Measurements from ENCODE around the gene SLC2A4RG.

DNA sequence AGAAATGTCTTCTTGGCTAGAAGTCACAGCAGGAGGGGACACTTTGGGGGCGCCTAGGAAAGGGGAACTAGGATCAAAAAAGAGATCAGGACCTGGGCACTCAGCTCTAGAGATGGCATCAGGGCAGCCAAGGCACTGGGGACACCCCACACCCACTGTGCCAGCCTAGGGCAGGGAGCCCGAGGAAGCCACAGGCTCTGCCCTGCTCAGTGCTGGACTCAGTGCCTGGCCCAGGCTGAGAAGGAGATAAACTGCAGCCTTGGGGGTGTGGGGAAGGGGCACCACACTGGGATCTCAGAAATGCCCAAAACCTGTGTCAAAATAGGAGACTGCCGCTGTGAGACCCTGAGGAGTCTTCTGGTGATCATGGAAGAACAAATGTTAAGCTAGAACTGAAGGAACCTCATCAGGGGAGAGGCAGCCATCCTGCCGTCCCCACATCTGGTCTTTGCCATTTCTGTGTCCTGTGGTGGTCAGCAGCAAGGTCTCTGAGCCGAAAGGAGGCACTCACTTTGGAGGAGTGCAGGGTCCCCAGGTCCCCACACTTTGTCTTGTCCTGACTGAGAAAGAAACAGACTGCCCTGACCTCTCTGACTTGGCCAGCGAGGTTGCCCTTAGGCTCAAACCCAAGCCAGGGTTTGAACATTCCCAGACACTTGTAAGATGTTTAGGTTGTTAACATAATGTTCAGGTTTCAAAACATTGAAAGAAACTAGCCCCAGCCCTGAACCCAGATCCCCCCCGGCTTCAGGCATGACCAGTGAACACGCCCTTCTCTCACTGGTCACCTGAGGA lies 34.1 kb upstream of the SLC2A4RG start:
- TF ChIP-seq EP300 (IDR thresholded peaks at IDR 0.05) = no peak
- TF ChIP-seq, protein P1, sequence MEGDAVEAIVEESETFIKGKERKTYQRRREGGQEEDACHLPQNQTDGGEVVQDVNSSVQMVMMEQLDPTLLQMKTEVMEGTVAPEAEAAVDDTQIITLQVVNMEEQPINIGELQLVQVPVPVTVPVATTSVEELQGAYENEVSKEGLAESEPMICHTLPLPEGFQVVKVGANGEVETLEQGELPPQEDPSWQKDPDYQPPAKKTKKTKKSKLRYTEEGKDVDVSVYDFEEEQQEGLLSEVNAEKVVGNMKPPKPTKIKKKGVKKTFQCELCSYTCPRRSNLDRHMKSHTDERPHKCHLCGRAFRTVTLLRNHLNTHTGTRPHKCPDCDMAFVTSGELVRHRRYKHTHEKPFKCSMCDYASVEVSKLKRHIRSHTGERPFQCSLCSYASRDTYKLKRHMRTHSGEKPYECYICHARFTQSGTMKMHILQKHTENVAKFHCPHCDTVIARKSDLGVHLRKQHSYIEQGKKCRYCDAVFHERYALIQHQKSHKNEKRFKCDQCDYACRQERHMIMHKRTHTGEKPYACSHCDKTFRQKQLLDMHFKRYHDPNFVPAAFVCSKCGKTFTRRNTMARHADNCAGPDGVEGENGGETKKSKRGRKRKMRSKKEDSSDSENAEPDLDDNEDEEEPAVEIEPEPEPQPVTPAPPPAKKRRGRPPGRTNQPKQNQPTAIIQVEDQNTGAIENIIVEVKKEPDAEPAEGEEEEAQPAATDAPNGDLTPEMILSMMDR (IDR thresholded peaks at IDR 0.05) = no peak
- no peak for TF ChIP-seq POLR2A (IDR thresholded peaks at IDR 0.05)
